Measurements from ENCODE around the gene KLK5. TPM values are rescaled to one million over a fixed set of nuclear protein-coding genes. Genes with fewer than 3 reads are reported as not detected.
A peak's percentile ranks its signal among the peaks of the same experiment; 100 is the strongest.

KLK5 gene
- total RNA-seq, 4 donors from 2014 or later, result 40.3 to 299 (median 177) TPM

GRCh38 chr19:50924586-50924985 lies 28.3 kb downstream of the KLK5 start:
- DNase-seq (ENCODE audit: low spot score in 2 of 2), result no peak
- TF ChIP-seq POLR2A (IDR thresholded peaks at IDR 0.05), result no peak
- no peak for TF ChIP-seq EP300 (IDR thresholded peaks at IDR 0.05)
- peaks cover 24% of the 10 kb centered on the region for H3K27me3 ChIP-seq
- no peaks in the 10 kb centered on the region for H3K36me3 ChIP-seq
- no peak overlapping the region for H3K4me3 ChIP-seq
- no peaks in the 10 kb centered on the region for H3K9me3 ChIP-seq
- WGBS, result 55% methylated on average over 6 of the region's 6 CpGs
- H3K4me1 ChIP-seq, result peaks cover 11% of the 10 kb centered on the region
- H3K27ac ChIP-seq, result no peak overlapping the region

GRCh38 chr19:50922317-50922853 lies 30.5 kb downstream of the KLK5 start:
- Histone ChIP-seq H3K9me3 (no peaks in the 10 kb centered on the region), H3K36me3 (no peaks in the 10 kb centered on the region), H3K4me3 (no peak overlapping the region), H3K27me3 (peaks cover 31% of the 10 kb centered on the region), H3K27ac (no peak overlapping the region), H3K4me1 (peaks cover 11% of the 10 kb centered on the region)
- TF ChIP-seq CTCF (IDR thresholded peaks at IDR 0.05) (peak; percentile 58 to 76), EP300 (IDR thresholded peaks at IDR 0.05) (no peak)
- DNase-seq (ENCODE audit: low spot score in 2 of 2), result peak in 1 of 2 donors; percentile 74
- WGBS, result 21% methylated on average over 10 of the region's 21 CpGs

GRCh38 chr19:50921426-50922316 lies 31.2 kb downstream of the KLK5 start:
- Histone ChIP-seq H3K27me3 (peaks cover 37% of the 10 kb centered on the region), H3K9me3 (no peaks in the 10 kb centered on the region), H3K27ac (no peak overlapping the region), H3K4me3 (no peak overlapping the region), H3K36me3 (no peaks in the 10 kb centered on the region), H3K4me1 (peaks cover 11% of the 10 kb centered on the region)
- TF ChIP-seq POLR2A (IDR thresholded peaks at IDR 0.05) (no peak), CTCF (IDR thresholded peaks at IDR 0.05) (no peak), POLR2AphosphoS5 (IDR thresholded peaks at IDR 0.05) (no peak), EP300 (IDR thresholded peaks at IDR 0.05) (no peak)
- DNase-seq (ENCODE audit: low spot score in 2 of 2), result no peak
- WGBS, result 4% methylated on average over 12 of the region's 12 CpGs

GRCh38 chr19:50916069-50916468 lies 36.8 kb downstream of the KLK5 start:
- Histone ChIP-seq H3K27me3 (peaks cover 76% of the 10 kb centered on the region), H3K27ac (no peak overlapping the region), H3K4me3 (no peak overlapping the region), H3K36me3 (no peaks in the 10 kb centered on the region), H3K4me1 (peaks cover 8% of the 10 kb centered on the region), H3K9me3 (no peaks in the 10 kb centered on the region)
- DNase-seq (ENCODE audit: low spot score in 2 of 2), result no peak
- 76% methylated on average over 2 of the region's 2 CpGs for WGBS
- no peak for TF ChIP-seq EP300 (IDR thresholded peaks at IDR 0.05)
- TF ChIP-seq CTCF (IDR thresholded peaks at IDR 0.05), result no peak
- TF ChIP-seq POLR2A (IDR thresholded peaks at IDR 0.05), result no peak
- no peak for TF ChIP-seq POLR2AphosphoS5 (IDR thresholded peaks at IDR 0.05)

DNA sequence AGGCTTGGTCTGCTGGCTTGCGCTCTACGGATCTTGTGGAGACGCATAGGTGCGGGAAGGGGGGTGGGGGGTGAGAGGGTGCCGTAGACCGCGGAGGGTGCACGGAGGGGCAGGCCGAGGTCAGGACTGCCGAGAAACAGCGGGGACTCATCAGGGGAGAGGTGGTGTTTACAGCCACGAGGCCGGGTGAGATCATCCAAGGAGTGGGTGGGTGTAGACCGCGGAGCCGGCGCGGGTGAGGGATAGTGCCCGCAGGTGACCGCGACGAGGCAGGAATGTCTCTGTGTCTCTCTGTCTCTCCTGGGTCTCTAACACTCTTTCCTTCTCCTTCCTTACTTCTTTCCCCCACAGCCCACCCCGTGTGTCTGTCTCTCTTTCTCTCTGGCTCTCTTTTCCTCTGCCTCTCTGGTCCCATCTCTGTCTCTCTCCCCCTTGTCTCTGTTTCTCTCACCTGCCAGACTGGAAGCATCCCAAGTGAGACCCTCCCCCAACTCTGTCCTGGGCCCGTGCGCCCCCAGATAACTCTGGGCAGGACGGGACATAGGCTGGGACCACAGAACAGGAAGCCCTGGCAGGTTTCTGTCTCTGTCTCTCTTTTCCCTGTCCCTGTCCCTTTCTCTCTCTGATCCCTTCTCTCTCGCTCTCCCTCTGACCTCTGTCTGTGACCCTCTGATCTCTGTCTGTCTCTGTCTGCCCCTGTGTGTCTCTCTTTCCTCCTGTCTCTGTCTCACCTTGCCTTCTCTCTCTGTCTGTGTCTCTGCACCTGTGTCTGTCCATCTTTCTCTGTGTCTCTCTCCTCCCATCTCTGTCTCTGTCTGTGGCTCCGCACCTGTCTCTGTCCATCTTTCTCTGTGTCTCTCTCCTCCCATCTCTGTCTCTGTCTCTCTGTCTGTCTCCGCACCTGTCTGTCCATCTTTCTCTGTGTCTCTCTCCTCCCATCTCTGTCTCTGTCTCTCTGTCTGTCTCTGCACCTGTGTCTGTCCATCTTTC lies 39.8 kb downstream of the KLK5 start:
- WGBS, result 11% methylated on average over 28 of the region's 29 CpGs
- Histone ChIP-seq H3K4me1 (peaks cover 18% of the 10 kb centered on the region), H3K4me3 (no peak overlapping the region), H3K36me3 (no peaks in the 10 kb centered on the region), H3K9me3 (no peaks in the 10 kb centered on the region), H3K27ac (no peak overlapping the region), H3K27me3 (peaks cover 92% of the 10 kb centered on the region)
- TF ChIP-seq POLR2AphosphoS5 (IDR thresholded peaks at IDR 0.05) (no peak), CTCF (IDR thresholded peaks at IDR 0.05) (no peak), POLR2A (IDR thresholded peaks at IDR 0.05) (no peak), EP300 (IDR thresholded peaks at IDR 0.05) (no peak)
- DNase-seq (ENCODE audit: low spot score in 2 of 2), result no peak
